Measurements from ENCODE around the gene ISG20. TPM values are rescaled to one million over a fixed set of nuclear protein-coding genes. Genes with fewer than 3 reads are reported as not detected.
A peak's percentile ranks its signal among the peaks of the same experiment; 100 is the strongest.

Gene ISG20
- total RNA-seq (2022) (75.6 and 155 TPM in 2 replicates), Bru-seq, nascent RNA (percentile 93 among the genes with signal in this experiment), BruChase-seq, experiment 1, labeled RNA remaining after a 6-hour chase (percentile 74 among the genes with signal in this experiment), BruChase-seq, experiment 2, labeled RNA remaining after a 2-hour chase (percentile 80 among the genes with signal in this experiment)
- long read RNA-seq, full-length matches to known transcripts, result 194 of 258 reads
- long read RNA-seq, partial matches to known transcripts, result 17 of 258 reads
- long read RNA-seq, other reads (novel, unspliced or antisense), result 47 of 258 reads

- peaks cover 49% of the 10 kb centered on the region for H3K4me1 Mint-ChIP-seq (ENCODE audit: low read depth, unreplicated experiment)
- H3K4me3 Mint-ChIP-seq (ENCODE audit: low read depth, unreplicated experiment), result peak within 1 kb of the TSS; percentile 76
- intact Hi-C loops (cut with micrococcal nuclease; ENCODE audit: unreplicated experiment), result loop anchor here (1.0 kb wide), 1 partner anchor 21 kb away; no protein-coding TSS in a partner anchor
- H3K27me3 Mint-ChIP-seq (ENCODE audit: unreplicated experiment), result no peaks in the 10 kb centered on the region
- TF ChIP-seq CTCF (IDR thresholded peaks at IDR 0.05; ENCODE audit: unreplicated experiment), result no peak
- BruUV-seq (replicated peaks), result no TSS peak
- DNase-seq, result peak; percentile 98
- peaks cover 55% of the 10 kb centered on the region for H3K36me3 Mint-ChIP-seq (ENCODE audit: insufficient read depth, unreplicated experiment)
- peak within 1 kb of the TSS; percentile 93 for H3K27ac Mint-ChIP-seq (ENCODE audit: unreplicated experiment)
- no peaks in the 10 kb centered on the region for H3K9me3 Mint-ChIP-seq (ENCODE audit: low read depth, unreplicated experiment)
- CTCF ChIA-PET, result interaction anchor here (0.6 to 1.8 kb wide), 8 partner anchors 14 to 449 kb away, joined by 3 to 13 read pairs (median 6); partner anchors contain the start of genes ABHD2 and AEN
These were observed at the start of gene ISG20 for GRCh38 chr15:88638626-88639372. TSS of gene ISG20 (plus strand) at chr15:88639016. CDS start at chr15:88639367, 351 bp downstream.

GRCh38 chr15:88590759-88591158, 48.1 kb upstream of the ISG20 start:
- Mint-ChIP-seq H3K9me3 (ENCODE audit: low read depth, unreplicated experiment) (no peaks in the 10 kb centered on the region), H3K27me3 (ENCODE audit: unreplicated experiment) (peaks cover 43% of the 10 kb centered on the region), H3K36me3 (ENCODE audit: insufficient read depth, unreplicated experiment) (no peaks in the 10 kb centered on the region), H3K27ac (ENCODE audit: unreplicated experiment) (no peak overlapping the region), H3K4me1 (ENCODE audit: low read depth, unreplicated experiment) (no peaks in the 10 kb centered on the region), H3K4me3 (ENCODE audit: low read depth, unreplicated experiment) (no peak overlapping the region)
- CTCF ChIA-PET, result interaction anchor here (0.6 kb wide), 2 partner anchors 335 to 864 kb away, joined by 3 to 4 read pairs; no protein-coding TSS in a partner anchor
- BruUV-seq (replicated peaks), result no TSS peak
- intact Hi-C loops (cut with micrococcal nuclease; ENCODE audit: unreplicated experiment), result no loop called here
- TF ChIP-seq CTCF (IDR thresholded peaks at IDR 0.05; ENCODE audit: unreplicated experiment), result no peak
- DNase-seq, result no peak

GRCh38 chr15:88591384-88591783, 47.4 kb upstream of the ISG20 start:
- DNase-seq, result no peak
- Mint-ChIP-seq H3K9me3 (ENCODE audit: low read depth, unreplicated experiment) (no peaks in the 10 kb centered on the region), H3K36me3 (ENCODE audit: insufficient read depth, unreplicated experiment) (no peaks in the 10 kb centered on the region), H3K4me3 (ENCODE audit: low read depth, unreplicated experiment) (no peak overlapping the region), H3K27ac (ENCODE audit: unreplicated experiment) (no peak overlapping the region), H3K27me3 (ENCODE audit: unreplicated experiment) (peaks cover 37% of the 10 kb centered on the region), H3K4me1 (ENCODE audit: low read depth, unreplicated experiment) (no peaks in the 10 kb centered on the region)
- BruUV-seq (replicated peaks), result no TSS peak
- CTCF ChIA-PET, result no interaction called here
- TF ChIP-seq CTCF (IDR thresholded peaks at IDR 0.05; ENCODE audit: unreplicated experiment), result no peak
- intact Hi-C loops (cut with micrococcal nuclease; ENCODE audit: unreplicated experiment), result no loop called here

GRCh38 chr15:88603885-88604284, 34.9 kb upstream of the ISG20 start:
- TF ChIP-seq CTCF (IDR thresholded peaks at IDR 0.05; ENCODE audit: unreplicated experiment), result no peak
- CTCF ChIA-PET, result no interaction called here
- peaks cover 80% of the 10 kb centered on the region for H3K27me3 Mint-ChIP-seq (ENCODE audit: unreplicated experiment)
- intact Hi-C loops (cut with micrococcal nuclease; ENCODE audit: unreplicated experiment), result no loop called here
- no TSS peak for BruUV-seq (replicated peaks)
- no peak overlapping the region for H3K4me3 Mint-ChIP-seq (ENCODE audit: low read depth, unreplicated experiment)
- no peak overlapping the region for H3K27ac Mint-ChIP-seq (ENCODE audit: unreplicated experiment)
- H3K36me3 Mint-ChIP-seq (ENCODE audit: insufficient read depth, unreplicated experiment), result peaks cover 4% of the 10 kb centered on the region
- H3K9me3 Mint-ChIP-seq (ENCODE audit: low read depth, unreplicated experiment), result no peaks in the 10 kb centered on the region
- no peaks in the 10 kb centered on the region for H3K4me1 Mint-ChIP-seq (ENCODE audit: low read depth, unreplicated experiment)
- no peak for DNase-seq
